Activated effector memory CD4-positive, alpha-beta T cell treated with Interleukin-2 at 50 U/mL for 16 hours (primary cell): ENCODE data around the gene CDH4.

Experiments used
- DNase-seq: peaks from one replicate; pipeline ENCODE4 v3.0.0-alpha.2; 2020

CDH4 gene

GRCh38 chr20:61760731-61761130 lies 508.7 kb downstream of the CDH4 start:
- no peak for DNase-seq

- DNase-seq: no peak
These were observed 509.5 kb downstream of the CDH4 start for GRCh38 chr20:61761453-61762166.

GRCh38 chr20:61762167-61762710 lies 510.2 kb downstream of the CDH4 start:
- DNase-seq: no peak

GRCh38 chr20:61762886-61763739 lies 511.1 kb downstream of the CDH4 start:
- no peak for DNase-seq

GRCh38 chr20:61763740-61764400 lies 511.8 kb downstream of the CDH4 start:
- DNase-seq: no peak

- DNase-seq: no peak
These were observed 512.5 kb downstream of the CDH4 start for GRCh38 chr20:61764471-61765025.

- no peak for DNase-seq
These were observed 513.2 kb downstream of the CDH4 start for GRCh38 chr20:61765081-61765870.

- DNase-seq: no peak
These were observed 514.0 kb downstream of the CDH4 start for GRCh38 chr20:61765871-61766654.

- no peak for DNase-seq
These were observed 515.0 kb downstream of the CDH4 start for GRCh38 chr20:61766921-61767610.

GRCh38 chr20:61767761-61768494 lies 515.9 kb downstream of the CDH4 start:
- no peak for DNase-seq

GRCh38 chr20:61768571-61769285 lies 516.7 kb downstream of the CDH4 start:
- DNase-seq: no peak

GRCh38 chr20:61769286-61769832 lies 517.3 kb downstream of the CDH4 start:
- DNase-seq: no peak

- no peak for DNase-seq
These were observed 518.1 kb downstream of the CDH4 start for GRCh38 chr20:61770113-61770585.

GRCh38 chr20:61771805-61772350 lies 519.8 kb downstream of the CDH4 start:
- DNase-seq: no peak

GRCh38 chr20:61772828-61773631 lies 521.0 kb downstream of the CDH4 start:
- no peak for DNase-seq

- no peak for DNase-seq
These were observed 522.0 kb downstream of the CDH4 start for GRCh38 chr20:61773926-61774587.

- no peak for DNase-seq
These were observed 523.4 kb downstream of the CDH4 start for GRCh38 chr20:61775423-61775822.
